ENCODE results near the gene RAB11FIP4.

Gene RAB11FIP4

GRCh38 chr17:31453896-31454295, 62.4 kb downstream of the RAB11FIP4 start:
- Histone ChIP-seq H3K27me3 (ENCODE audit: control insufficient read depth, low read length) (no peaks in the 10 kb centered on the region), H3K4me2 (ENCODE audit: low read length) (no peak overlapping the region), H3K36me3 (ENCODE audit: control insufficient read depth, low read length) (no peaks in the 10 kb centered on the region), H3K79me2 (ENCODE audit: control insufficient read depth, low read length) (no peaks in the 10 kb centered on the region), H3K9me3 (ENCODE audit: control insufficient read depth, insufficient read depth, low read length) (no peaks in the 10 kb centered on the region), H4K20me1 (ENCODE audit: control insufficient read depth, insufficient read depth, low read depth, low read length) (no peaks in the 10 kb centered on the region), H3K9me2 (replicated peaks; ENCODE audit: control insufficient read depth, low read length) (no peaks in the 10 kb centered on the region), H3K4me1 (ENCODE audit: control insufficient read depth, low read length) (no peaks in the 10 kb centered on the region; the same call in 1 of the 2 replicates), H3K27ac (ENCODE audit: low read depth, low read length) (no peak overlapping the region), H3F3A (ENCODE audit: control insufficient read depth, insufficient read depth) (no peaks in the 10 kb centered on the region), H3K4me3 (ENCODE audit: low read length) (no peak overlapping the region)
- TF ChIP-seq CTCF (IDR thresholded peaks at IDR 0.05; ENCODE audit: low read depth, low read length, poor library complexity, severe bottlenecking), result no peak
- no peak for TF ChIP-seq EZH2phosphoT487 (IDR thresholded peaks at IDR 0.05; ENCODE audit: borderline replicate concordance, low read length)

GRCh38 chr17:31456814-31457213, 65.3 kb downstream of the RAB11FIP4 start:
- Histone ChIP-seq H3F3A (ENCODE audit: control insufficient read depth, insufficient read depth) (no peaks in the 10 kb centered on the region), H4K20me1 (ENCODE audit: control insufficient read depth, insufficient read depth, low read depth, low read length) (no peaks in the 10 kb centered on the region), H3K9me2 (replicated peaks; ENCODE audit: control insufficient read depth, low read length) (no peaks in the 10 kb centered on the region), H3K36me3 (ENCODE audit: control insufficient read depth, low read length) (no peaks in the 10 kb centered on the region), H3K27ac (ENCODE audit: low read depth, low read length) (no peak overlapping the region), H3K4me2 (ENCODE audit: low read length) (no peak overlapping the region), H3K4me3 (ENCODE audit: low read length) (no peak overlapping the region), H3K27me3 (ENCODE audit: control insufficient read depth, low read length) (peaks cover 3% of the 10 kb centered on the region; the same call in 1 of the 2 replicates), H3K4me1 (ENCODE audit: control insufficient read depth, low read length) (no peaks in the 10 kb centered on the region), H3K79me2 (ENCODE audit: control insufficient read depth, low read length) (no peaks in the 10 kb centered on the region), H3K9me3 (ENCODE audit: control insufficient read depth, insufficient read depth, low read length) (no peaks in the 10 kb centered on the region)
- TF ChIP-seq CTCF (IDR thresholded peaks at IDR 0.05; ENCODE audit: low read depth, low read length, poor library complexity, severe bottlenecking), result no peak
- no peak for TF ChIP-seq EZH2phosphoT487 (IDR thresholded peaks at IDR 0.05; ENCODE audit: borderline replicate concordance, low read length)

- H3K36me3 ChIP-seq (ENCODE audit: control insufficient read depth, low read length), result no peaks in the 10 kb centered on the region
- H3K27me3 ChIP-seq (ENCODE audit: control insufficient read depth, low read length), result peaks cover 3% of the 10 kb centered on the region; the same call in 1 of the 2 replicates
- H3K79me2 ChIP-seq (ENCODE audit: control insufficient read depth, low read length), result no peaks in the 10 kb centered on the region
- no peak overlapping the region for H3K4me3 ChIP-seq (ENCODE audit: low read length)
- H3K4me1 ChIP-seq (ENCODE audit: control insufficient read depth, low read length), result no peaks in the 10 kb centered on the region
- no peaks in the 10 kb centered on the region for H4K20me1 ChIP-seq (ENCODE audit: control insufficient read depth, insufficient read depth, low read depth, low read length)
- no peaks in the 10 kb centered on the region for H3K9me2 ChIP-seq (replicated peaks; ENCODE audit: control insufficient read depth, low read length)
- TF ChIP-seq EZH2phosphoT487 (IDR thresholded peaks at IDR 0.05; ENCODE audit: borderline replicate concordance, low read length) (no peak), CTCF (IDR thresholded peaks at IDR 0.05; ENCODE audit: low read depth, low read length, poor library complexity, severe bottlenecking) (no peak)
- H3F3A ChIP-seq (ENCODE audit: control insufficient read depth, insufficient read depth), result no peaks in the 10 kb centered on the region
- no peak overlapping the region for H3K27ac ChIP-seq (ENCODE audit: low read depth, low read length)
- H3K4me2 ChIP-seq (ENCODE audit: low read length), result no peak overlapping the region
- H3K9me3 ChIP-seq (ENCODE audit: control insufficient read depth, insufficient read depth, low read length), result no peaks in the 10 kb centered on the region
Observed at GRCh38 chr17:31457391-31458234, 66.1 kb downstream of the RAB11FIP4 start.
